ENCODE data around the gene PGGT1B. TPM values are rescaled to one million over a fixed set of nuclear protein-coding genes. Genes with fewer than 3 reads are reported as not detected.

PGGT1B gene
- polyA plus RNA-seq, 1 donor from 2014 or later = 6.6 TPM

GRCh38 chr5:115236599-115236998 is 26.1 kb downstream of the PGGT1B start:
- Histone ChIP-seq H3K9ac (ENCODE audit: low read length) (no peak overlapping the region), H3K9me2 (ENCODE audit: insufficient read depth, low read length) (no peaks in the 10 kb centered on the region), H3K79me2 (replicated peaks; ENCODE audit: insufficient read depth, low read length) (no peaks in the 10 kb centered on the region), H3K27ac (ENCODE audit: low read length) (no peak overlapping the region), H3K4me3 (ENCODE audit: low read length) (no peak overlapping the region), H3K36me3 (ENCODE audit: insufficient read depth, low read length) (peaks cover 8% of the 10 kb centered on the region), H3K4me2 (ENCODE audit: low read length) (no peak overlapping the region), H3K9me3 (ENCODE audit: low read length) (no peaks in the 10 kb centered on the region), H3F3A (ENCODE audit: insufficient read depth, low read length, poor library complexity, severe bottlenecking) (no peaks in the 10 kb centered on the region), H4K20me1 (ENCODE audit: insufficient read depth) (no peaks in the 10 kb centered on the region), H3K27me3 (ENCODE audit: insufficient read depth, low read depth, low read length) (no peaks in the 10 kb centered on the region), H2AFZ (ENCODE audit: low read depth, low read length) (no peak overlapping the region)
- no peak for TF ChIP-seq RAD21 (conservative IDR thresholded peaks at IDR 0.05)
- no peak for TF ChIP-seq TAF1 (IDR thresholded peaks at IDR 0.05; ENCODE audit: low read depth)
- no peak for TF ChIP-seq EP300 (conservative IDR thresholded peaks at IDR 0.05; ENCODE audit: poor library complexity, severe bottlenecking)

DNA sequence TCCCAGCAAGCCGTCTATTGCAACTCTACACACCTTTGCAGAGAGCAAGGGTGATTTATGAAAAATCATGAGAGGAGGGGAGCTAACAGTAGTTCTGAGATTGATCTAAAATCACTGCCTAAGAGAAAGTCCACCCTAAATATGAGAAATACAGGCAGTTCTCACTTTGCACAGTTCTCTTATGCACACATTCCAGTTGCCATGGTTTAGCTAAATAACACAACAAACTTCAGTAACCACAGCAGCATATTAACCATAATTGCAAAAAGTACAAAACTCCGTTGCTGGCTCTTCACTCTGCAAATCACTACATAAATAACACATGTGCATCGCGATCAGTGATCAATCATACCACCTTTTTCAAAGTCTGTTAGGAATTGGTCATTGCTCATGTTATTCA is 31.1 kb downstream of the PGGT1B start:
- Histone ChIP-seq H3K27me3 (ENCODE audit: insufficient read depth, low read depth, low read length) (no peaks in the 10 kb centered on the region), H3K27ac (ENCODE audit: low read length) (no peak overlapping the region), H3K9me3 (ENCODE audit: low read length) (no peaks in the 10 kb centered on the region), H3K9me2 (ENCODE audit: insufficient read depth, low read length) (no peaks in the 10 kb centered on the region), H3K79me2 (replicated peaks; ENCODE audit: insufficient read depth, low read length) (no peaks in the 10 kb centered on the region), H3F3A (ENCODE audit: insufficient read depth, low read length, poor library complexity, severe bottlenecking) (no peaks in the 10 kb centered on the region), H3K9ac (ENCODE audit: low read length) (no peak overlapping the region), H2AFZ (ENCODE audit: low read depth, low read length) (no peak overlapping the region), H3K4me2 (ENCODE audit: low read length) (no peak overlapping the region), H3K36me3 (ENCODE audit: insufficient read depth, low read length) (no peaks in the 10 kb centered on the region), H4K20me1 (ENCODE audit: insufficient read depth) (no peaks in the 10 kb centered on the region), H3K4me3 (ENCODE audit: low read length) (no peak overlapping the region)
- TF ChIP-seq, protein P1, sequence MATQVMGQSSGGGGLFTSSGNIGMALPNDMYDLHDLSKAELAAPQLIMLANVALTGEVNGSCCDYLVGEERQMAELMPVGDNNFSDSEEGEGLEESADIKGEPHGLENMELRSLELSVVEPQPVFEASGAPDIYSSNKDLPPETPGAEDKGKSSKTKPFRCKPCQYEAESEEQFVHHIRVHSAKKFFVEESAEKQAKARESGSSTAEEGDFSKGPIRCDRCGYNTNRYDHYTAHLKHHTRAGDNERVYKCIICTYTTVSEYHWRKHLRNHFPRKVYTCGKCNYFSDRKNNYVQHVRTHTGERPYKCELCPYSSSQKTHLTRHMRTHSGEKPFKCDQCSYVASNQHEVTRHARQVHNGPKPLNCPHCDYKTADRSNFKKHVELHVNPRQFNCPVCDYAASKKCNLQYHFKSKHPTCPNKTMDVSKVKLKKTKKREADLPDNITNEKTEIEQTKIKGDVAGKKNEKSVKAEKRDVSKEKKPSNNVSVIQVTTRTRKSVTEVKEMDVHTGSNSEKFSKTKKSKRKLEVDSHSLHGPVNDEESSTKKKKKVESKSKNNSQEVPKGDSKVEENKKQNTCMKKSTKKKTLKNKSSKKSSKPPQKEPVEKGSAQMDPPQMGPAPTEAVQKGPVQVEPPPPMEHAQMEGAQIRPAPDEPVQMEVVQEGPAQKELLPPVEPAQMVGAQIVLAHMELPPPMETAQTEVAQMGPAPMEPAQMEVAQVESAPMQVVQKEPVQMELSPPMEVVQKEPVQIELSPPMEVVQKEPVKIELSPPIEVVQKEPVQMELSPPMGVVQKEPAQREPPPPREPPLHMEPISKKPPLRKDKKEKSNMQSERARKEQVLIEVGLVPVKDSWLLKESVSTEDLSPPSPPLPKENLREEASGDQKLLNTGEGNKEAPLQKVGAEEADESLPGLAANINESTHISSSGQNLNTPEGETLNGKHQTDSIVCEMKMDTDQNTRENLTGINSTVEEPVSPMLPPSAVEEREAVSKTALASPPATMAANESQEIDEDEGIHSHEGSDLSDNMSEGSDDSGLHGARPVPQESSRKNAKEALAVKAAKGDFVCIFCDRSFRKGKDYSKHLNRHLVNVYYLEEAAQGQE (IDR thresholded peaks at IDR 0.05; ENCODE audit: borderline replicate concordance) = no peak
- TF ChIP-seq RAD21 (conservative IDR thresholded peaks at IDR 0.05) (no peak), SMC3 (conservative IDR thresholded peaks at IDR 0.05; ENCODE audit: poor library complexity) (no peak), EZH2 (IDR thresholded peaks at IDR 0.05; ENCODE audit: borderline replicate concordance, insufficient read depth, low read length, poor library complexity, severe bottlenecking) (no peak), TAF1 (IDR thresholded peaks at IDR 0.05; ENCODE audit: low read depth) (no peak), POLR2AphosphoS5 (IDR thresholded peaks at IDR 0.05) (no peak), MXI1 (conservative IDR thresholded peaks at IDR 0.05; ENCODE audit: poor library complexity, severe bottlenecking) (no peak), CTCF (IDR thresholded peaks at IDR 0.05; ENCODE audit: poor library complexity, severe bottlenecking) (no peak), EP300 (conservative IDR thresholded peaks at IDR 0.05; ENCODE audit: poor library complexity, severe bottlenecking) (no peak)

DNA sequence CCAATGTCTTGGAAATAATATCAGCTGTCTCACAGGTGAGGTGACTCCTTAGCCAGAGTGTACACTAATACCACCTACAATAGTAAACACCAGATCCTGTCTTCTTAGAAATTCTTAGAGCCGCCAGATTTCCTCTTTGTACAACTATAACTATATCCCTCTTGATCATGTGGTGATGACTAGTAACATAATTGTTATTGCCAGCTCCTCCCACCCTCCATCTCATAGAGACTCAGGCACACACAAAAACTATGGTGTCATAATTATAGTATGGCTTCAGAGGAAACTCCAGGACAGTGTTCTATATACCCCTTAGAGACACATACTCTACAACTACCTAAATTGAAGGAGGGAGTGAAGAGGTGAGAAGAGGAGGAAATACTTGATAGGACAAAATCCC is 33.1 kb downstream of the PGGT1B start:
- no peak overlapping the region for H2AFZ ChIP-seq (ENCODE audit: low read depth, low read length)
- no peaks in the 10 kb centered on the region for H3K79me2 ChIP-seq (replicated peaks; ENCODE audit: insufficient read depth, low read length)
- no peaks in the 10 kb centered on the region for H3K9me3 ChIP-seq (ENCODE audit: low read length)
- no peak overlapping the region for H3K4me2 ChIP-seq (ENCODE audit: low read length)
- no peaks in the 10 kb centered on the region for H3K36me3 ChIP-seq (ENCODE audit: insufficient read depth, low read length)
- no peaks in the 10 kb centered on the region for H3K9me2 ChIP-seq (ENCODE audit: insufficient read depth, low read length)
- no peaks in the 10 kb centered on the region for H3F3A ChIP-seq (ENCODE audit: insufficient read depth, low read length, poor library complexity, severe bottlenecking)
- H3K27ac ChIP-seq (ENCODE audit: low read length) = no peak overlapping the region
- no peaks in the 10 kb centered on the region for H3K27me3 ChIP-seq (ENCODE audit: insufficient read depth, low read depth, low read length)
- TF ChIP-seq TAF1 (IDR thresholded peaks at IDR 0.05; ENCODE audit: low read depth) (no peak), CTCF (IDR thresholded peaks at IDR 0.05; ENCODE audit: poor library complexity, severe bottlenecking) (no peak), POLR2AphosphoS5 (IDR thresholded peaks at IDR 0.05) (no peak), SMC3 (conservative IDR thresholded peaks at IDR 0.05; ENCODE audit: poor library complexity) (no peak), RAD21 (conservative IDR thresholded peaks at IDR 0.05) (no peak), MXI1 (conservative IDR thresholded peaks at IDR 0.05; ENCODE audit: poor library complexity, severe bottlenecking) (no peak), EP300 (conservative IDR thresholded peaks at IDR 0.05; ENCODE audit: poor library complexity, severe bottlenecking) (no peak), EZH2 (IDR thresholded peaks at IDR 0.05; ENCODE audit: borderline replicate concordance, insufficient read depth, low read length, poor library complexity, severe bottlenecking) (no peak)
- TF ChIP-seq, protein P1 (IDR thresholded peaks at IDR 0.05; ENCODE audit: borderline replicate concordance) = no peak
- H3K4me3 ChIP-seq (ENCODE audit: low read length) = no peak overlapping the region
- no peaks in the 10 kb centered on the region for H4K20me1 ChIP-seq (ENCODE audit: insufficient read depth)
- no peak overlapping the region for H3K9ac ChIP-seq (ENCODE audit: low read length)

All from neural cell (in vitro differentiated cells).